Activated naive CD8-positive, alpha-beta T cell treated with anti-CD3 and anti-CD28 coated beads for 36 hours (primary cell): ENCODE results near the gene RASSF4. TPM values are rescaled to one million over a fixed set of nuclear protein-coding genes. Genes with fewer than 3 reads are reported as not detected.

Experiments
- DNase-seq: peaks from one replicate; pipeline ENCODE4 v3.0.0; 2021
- H3K27ac Mint-ChIP-seq: one replicate; pipeline ENCODE4 v1.8.0; 2022; ENCODE audit warnings: mild to moderate bottlenecking, moderate library complexity, mixed read lengths
- H3K27me3 Mint-ChIP-seq: one replicate; pipeline ENCODE4 v1.8.0; 2022; ENCODE audit warnings: mild to moderate bottlenecking, mixed read lengths
- H3K36me3 Mint-ChIP-seq: one replicate; pipeline ENCODE4 v1.8.0; 2021; ENCODE audit warnings: mild to moderate bottlenecking, mixed read lengths
- H3K4me1 Mint-ChIP-seq: one replicate; pipeline ENCODE4 v1.8.0; 2021; ENCODE audit warnings: mixed read lengths
- H3K4me3 Mint-ChIP-seq: one replicate; pipeline ENCODE4 v1.8.0; 2022; ENCODE audit warnings: mild to moderate bottlenecking, moderate library complexity, mixed read lengths
- H3K9me3 Mint-ChIP-seq: one replicate; pipeline ENCODE4 v1.8.0; 2022; ENCODE audit warnings: mixed read lengths
- total RNA-seq, 2 experiments: library from RNA; stranded (reverse); gene quantifications; one replicate each; pipeline ENCODE4 v1.2.3, GENCODE V29; 2021

The RASSF4 gene
- total RNA-seq, 2 experiments from 2014 or later, result 5.6 to 6.2 TPM

GRCh38 chr10:44950326-44951225 lies 9.0 kb upstream of the RASSF4 start:
- Mint-ChIP-seq H3K27me3 (no peaks in the 10 kb centered on the region), H3K27ac (no peak overlapping the region), H3K9me3 (no peaks in the 10 kb centered on the region), H3K36me3 (peaks cover under 1% of the 10 kb centered on the region), H3K4me1 (peaks cover 15% of the 10 kb centered on the region), H3K4me3 (no peak overlapping the region)
- DNase-seq, result no peak

GRCh38 chr10:44951576-44952226 lies 7.9 kb upstream of the RASSF4 start:
- peaks cover 8% of the 10 kb centered on the region for H3K36me3 Mint-ChIP-seq
- no peak for DNase-seq
- no peak overlapping the region for H3K4me3 Mint-ChIP-seq
- no peaks in the 10 kb centered on the region for H3K27me3 Mint-ChIP-seq
- peaks cover 12% of the 10 kb centered on the region for H3K4me1 Mint-ChIP-seq
- H3K27ac Mint-ChIP-seq, result no peak overlapping the region
- no peaks in the 10 kb centered on the region for H3K9me3 Mint-ChIP-seq

- Mint-ChIP-seq H3K36me3 (peaks cover 12% of the 10 kb centered on the region), H3K9me3 (peaks cover 3% of the 10 kb centered on the region), H3K27me3 (no peaks in the 10 kb centered on the region), H3K4me3 (no peak overlapping the region), H3K4me1 (peaks cover 10% of the 10 kb centered on the region), H3K27ac (no peak overlapping the region)
- DNase-seq, result no peak
Observed at GRCh38 chr10:44952779-44953231, 6.8 kb upstream of the RASSF4 start.

- Mint-ChIP-seq H3K4me1 (peaks cover 14% of the 10 kb centered on the region), H3K27me3 (no peaks in the 10 kb centered on the region), H3K9me3 (peaks cover 3% of the 10 kb centered on the region), H3K36me3 (peaks cover 12% of the 10 kb centered on the region), H3K27ac (no peak overlapping the region), H3K4me3 (no peak overlapping the region)
- no peak for DNase-seq
Observed at GRCh38 chr10:44954042-44954441, 5.6 kb upstream of the RASSF4 start.

- Mint-ChIP-seq H3K27me3 (no peaks in the 10 kb centered on the region), H3K36me3 (peaks cover 12% of the 10 kb centered on the region), H3K4me3 (no peak overlapping the region), H3K4me1 (peaks cover 13% of the 10 kb centered on the region), H3K9me3 (peaks cover 3% of the 10 kb centered on the region), H3K27ac (no peak overlapping the region)
- no peak for DNase-seq
Observed at GRCh38 chr10:44954962-44955361, 4.6 kb upstream of the RASSF4 start.

- H3K4me1 Mint-ChIP-seq, result peaks cover 12% of the 10 kb centered on the region
- no peak overlapping the region for H3K4me3 Mint-ChIP-seq
Observed at GRCh38 chr10:44955413-44956070, 4.1 kb upstream of the RASSF4 start.

GRCh38 chr10:44956226-44956625 lies 3.4 kb upstream of the RASSF4 start:
- Mint-ChIP-seq H3K27me3 (no peaks in the 10 kb centered on the region), H3K36me3 (peaks cover 12% of the 10 kb centered on the region), H3K4me3 (no peak overlapping the region), H3K27ac (no peak overlapping the region), H3K4me1 (peaks cover 12% of the 10 kb centered on the region), H3K9me3 (peaks cover 3% of the 10 kb centered on the region)
- DNase-seq, result no peak

More at GRCh38 chr10:44955413-44956070, 4.1 kb upstream of the RASSF4 start:
- Mint-ChIP-seq H3K36me3 (peaks cover 12% of the 10 kb centered on the region), H3K9me3 (peaks cover 3% of the 10 kb centered on the region), H3K27me3 (no peaks in the 10 kb centered on the region), H3K27ac (no peak overlapping the region)
- DNase-seq, result no peak

- no peaks in the 10 kb centered on the region for H3K27me3 Mint-ChIP-seq
- DNase-seq, result no peak
- H3K27ac Mint-ChIP-seq, result peak overlapping the region; percentile 29
- H3K9me3 Mint-ChIP-seq, result peaks cover 3% of the 10 kb centered on the region
- H3K36me3 Mint-ChIP-seq, result peaks cover 12% of the 10 kb centered on the region
- H3K4me1 Mint-ChIP-seq, result peaks cover 12% of the 10 kb centered on the region
- H3K4me3 Mint-ChIP-seq, result no peak overlapping the region
Observed at GRCh38 chr10:44956717-44957706, 2.6 kb upstream of the RASSF4 start.

GRCh38 chr10:44958196-44958897 lies 1.3 kb upstream of the RASSF4 start:
- no peak for DNase-seq
- H3K9me3 Mint-ChIP-seq, result peaks cover 3% of the 10 kb centered on the region
- no peaks in the 10 kb centered on the region for H3K27me3 Mint-ChIP-seq
- H3K27ac Mint-ChIP-seq, result peak overlapping the region; percentile 60
- H3K36me3 Mint-ChIP-seq, result peaks cover 12% of the 10 kb centered on the region
- peak overlapping the region; percentile 81 for H3K4me3 Mint-ChIP-seq
- H3K4me1 Mint-ChIP-seq, result peaks cover 12% of the 10 kb centered on the region

- Mint-ChIP-seq H3K36me3 (peaks cover 12% of the 10 kb centered on the region), H3K27ac (peak overlapping the region; percentile 60), H3K4me3 (peak overlapping the region; percentile 81), H3K27me3 (no peaks in the 10 kb centered on the region), H3K4me1 (peaks cover 12% of the 10 kb centered on the region), H3K9me3 (peaks cover 3% of the 10 kb centered on the region)
- DNase-seq, result no peak
Observed at GRCh38 chr10:44958898-44959246, 730 bp upstream of the RASSF4 start.

- Mint-ChIP-seq H3K4me3 (peak overlapping the region; percentile 81), H3K27me3 (no peaks in the 10 kb centered on the region), H3K36me3 (peaks cover 12% of the 10 kb centered on the region), H3K9me3 (peaks cover 3% of the 10 kb centered on the region), H3K4me1 (peaks cover 15% of the 10 kb centered on the region), H3K27ac (no peak overlapping the region)
- DNase-seq, result no peak
Observed at GRCh38 chr10:44960088-44960460, 472 bp downstream of the RASSF4 start.

GRCh38 chr10:44960482-44961229 lies 1.1 kb downstream of the RASSF4 start:
- peaks cover 20% of the 10 kb centered on the region for H3K4me1 Mint-ChIP-seq
- H3K27me3 Mint-ChIP-seq, result no peaks in the 10 kb centered on the region
- H3K27ac Mint-ChIP-seq, result no peak overlapping the region
- H3K36me3 Mint-ChIP-seq, result peaks cover 11% of the 10 kb centered on the region
- peaks cover 3% of the 10 kb centered on the region for H3K9me3 Mint-ChIP-seq
- no peak for DNase-seq
- peak overlapping the region; percentile 81 for H3K4me3 Mint-ChIP-seq

GRCh38 chr10:44961230-44961571 lies 1.6 kb downstream of the RASSF4 start:
- Mint-ChIP-seq H3K9me3 (peaks cover 3% of the 10 kb centered on the region), H3K27me3 (no peaks in the 10 kb centered on the region), H3K4me1 (peaks cover 25% of the 10 kb centered on the region), H3K36me3 (peaks cover 5% of the 10 kb centered on the region), H3K27ac (no peak overlapping the region), H3K4me3 (peak overlapping the region; percentile 22)
- no peak for DNase-seq
